ENCODE data around the gene INPP4B.

GRCh38 chr4:142265946-142266345 lies 580.2 kb downstream of the INPP4B start:
- TF ChIP-seq CTCF (IDR thresholded peaks at IDR 0.05; ENCODE audit: borderline replicate concordance, extremely low read depth, low read length, poor library complexity, severe bottlenecking) (no peak), EZH2 (IDR thresholded peaks at IDR 0.05; ENCODE audit: borderline replicate concordance, low read depth, low read length, severe bottlenecking) (no peak)

All from DND-41 (cell line).